ENCODE results near the gene PIK3CB. TPM values are rescaled to one million over a fixed set of nuclear protein-coding genes. Genes with fewer than 3 reads are reported as not detected.

Gene PIK3CB
- total and polyA plus RNA-seq, 2 of the 8 experiments (the other 6 are each of a cell fraction or from before 2014, with no cell fraction given): 8.3 to 35.2 TPM

DNA sequence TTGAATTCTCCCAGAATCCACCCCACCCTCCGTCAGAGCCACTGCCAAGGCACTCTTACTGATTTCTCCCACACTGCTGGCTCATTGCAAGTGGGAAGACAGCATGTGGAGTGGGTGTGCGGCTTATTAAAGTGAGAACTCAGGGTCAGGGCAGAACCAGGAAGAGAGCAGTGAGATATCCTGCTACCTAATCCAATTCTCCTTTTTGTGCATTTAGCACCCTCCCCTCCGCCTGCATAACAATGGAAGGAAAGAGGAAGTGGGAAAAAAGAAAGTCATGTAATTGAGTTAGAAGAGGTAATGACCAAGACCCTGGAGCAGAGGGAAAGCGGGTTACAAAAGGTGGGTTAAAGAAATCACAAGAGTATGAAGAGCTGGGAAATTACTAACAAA lies 27.8 kb upstream of the PIK3CB start (continued):
- no peak for TF ChIP-seq JUND (IDR thresholded peaks at IDR 0.05; ENCODE audit: low read length)
- TF ChIP-seq SP1 (IDR thresholded peaks at IDR 0.05; ENCODE audit: low read depth, low read length): peak; percentile 37; the same call in 1 of the 2 replicates
- no peak for TF ChIP-seq BCL11A (IDR thresholded peaks at IDR 0.05; ENCODE audit: low read depth in 2 of 2, low read length in 2 of 2)
- no peak for TF ChIP-seq SUZ12 (IDR thresholded peaks at IDR 0.05; ENCODE audit: low read length)
- no peak for TF ChIP-seq CREB1 (IDR thresholded peaks at IDR 0.05)
- TF ChIP-seq, protein P1, sequence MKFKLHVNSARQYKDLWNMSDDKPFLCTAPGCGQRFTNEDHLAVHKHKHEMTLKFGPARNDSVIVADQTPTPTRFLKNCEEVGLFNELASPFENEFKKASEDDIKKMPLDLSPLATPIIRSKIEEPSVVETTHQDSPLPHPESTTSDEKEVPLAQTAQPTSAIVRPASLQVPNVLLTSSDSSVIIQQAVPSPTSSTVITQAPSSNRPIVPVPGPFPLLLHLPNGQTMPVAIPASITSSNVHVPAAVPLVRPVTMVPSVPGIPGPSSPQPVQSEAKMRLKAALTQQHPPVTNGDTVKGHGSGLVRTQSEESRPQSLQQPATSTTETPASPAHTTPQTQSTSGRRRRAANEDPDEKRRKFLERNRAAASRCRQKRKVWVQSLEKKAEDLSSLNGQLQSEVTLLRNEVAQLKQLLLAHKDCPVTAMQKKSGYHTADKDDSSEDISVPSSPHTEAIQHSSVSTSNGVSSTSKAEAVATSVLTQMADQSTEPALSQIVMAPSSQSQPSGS (IDR thresholded peaks at IDR 0.05; ENCODE audit: low read length): no peak
- TF ChIP-seq SIRT6 (IDR thresholded peaks at IDR 0.05; ENCODE audit: low read length): no peak
- TF ChIP-seq, protein P2, sequence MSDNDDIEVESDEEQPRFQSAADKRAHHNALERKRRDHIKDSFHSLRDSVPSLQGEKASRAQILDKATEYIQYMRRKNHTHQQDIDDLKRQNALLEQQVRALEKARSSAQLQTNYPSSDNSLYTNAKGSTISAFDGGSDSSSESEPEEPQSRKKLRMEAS (IDR thresholded peaks at IDR 0.05): no peak
